Neural crest cell (in vitro differentiated cells): ENCODE measurements around the gene GSKIP. TPM values are rescaled to one million over a fixed set of nuclear protein-coding genes. Genes with fewer than 3 reads are reported as not detected.
A peak's percentile ranks its signal among the peaks of the same experiment; 100 is the strongest.

ENCODE experiments used
- DNase-seq: peaks from one replicate; pipeline ENCODE4 v3.0.0; 2021; ENCODE audit warnings: low read depth, mixed read lengths, low spot score
- H3K27ac Mint-ChIP-seq: one replicate; pipeline ENCODE4 v1.8.0; 2021; ENCODE audit warnings: mild to moderate bottlenecking, mixed read lengths; ENCODE audit not compliant: unreplicated experiment
- H3K27me3 Mint-ChIP-seq: 2 replicates; pipeline ENCODE4 v1.8.0; 2021; ENCODE audit warnings: low read depth, mild to moderate bottlenecking, mixed read lengths
- H3K36me3 Mint-ChIP-seq: 2 replicates; pipeline ENCODE4 v1.8.0; 2021; ENCODE audit warnings: low read depth, mild to moderate bottlenecking, mixed read lengths
- H3K4me1 Mint-ChIP-seq: 2 replicates; pipeline ENCODE4 v1.8.0; 2021; ENCODE audit warnings: mixed read lengths
- H3K4me3 Mint-ChIP-seq: one replicate; pipeline ENCODE4 v1.8.0; 2021; ENCODE audit warnings: mild to moderate bottlenecking, mixed read lengths
- H3K9me3 Mint-ChIP-seq: 2 replicates; pipeline ENCODE4 v1.8.0; 2021; ENCODE audit warnings: mixed read lengths
- CTCF ChIP-seq: fragments of 200-600 bp; sonication (generic); conservative IDR thresholded peaks from 2 replicates; pipeline ENCODE4 v1.5.0; 2021; ENCODE audit warnings: antibody characterized with exemption, mild to moderate bottlenecking
- total RNA-seq: library from RNA; stranded (reverse); gene quantifications from 2 replicates; pipeline ENCODE4 v1.2.1, GENCODE V29; 2021

The GSKIP gene
- total RNA-seq, 1 donor from 2014 or later, result 29.4 TPM

GRCh38 chr14:96380735-96381134, 17.4 kb downstream of the GSKIP start:
- no peaks in the 10 kb centered on the region for H3K27me3 Mint-ChIP-seq
- H3K9me3 Mint-ChIP-seq, result no peaks in the 10 kb centered on the region
- no peak for DNase-seq
- H3K27ac Mint-ChIP-seq, result no peak overlapping the region
- H3K4me1 Mint-ChIP-seq, result no peaks in the 10 kb centered on the region
- H3K4me3 Mint-ChIP-seq, result no peak overlapping the region
- H3K36me3 Mint-ChIP-seq, result peaks cover 3% of the 10 kb centered on the region
- TF ChIP-seq CTCF, result no peak

GRCh38 chr14:96383445-96383844, 20.1 kb downstream of the GSKIP start:
- Mint-ChIP-seq H3K27ac (no peak overlapping the region), H3K4me3 (no peak overlapping the region), H3K36me3 (no peaks in the 10 kb centered on the region), H3K4me1 (no peaks in the 10 kb centered on the region), H3K9me3 (no peaks in the 10 kb centered on the region), H3K27me3 (no peaks in the 10 kb centered on the region)
- TF ChIP-seq CTCF, result no peak
- no peak for DNase-seq

GRCh38 chr14:96384053-96384452, 20.7 kb downstream of the GSKIP start:
- no peak for DNase-seq
- no peak overlapping the region for H3K4me3 Mint-ChIP-seq
- H3K36me3 Mint-ChIP-seq, result no peaks in the 10 kb centered on the region
- no peaks in the 10 kb centered on the region for H3K9me3 Mint-ChIP-seq
- no peaks in the 10 kb centered on the region for H3K27me3 Mint-ChIP-seq
- H3K27ac Mint-ChIP-seq, result no peak overlapping the region
- no peak for TF ChIP-seq CTCF
- no peaks in the 10 kb centered on the region for H3K4me1 Mint-ChIP-seq

- Mint-ChIP-seq H3K9me3 (no peaks in the 10 kb centered on the region), H3K4me3 (no peak overlapping the region), H3K4me1 (no peaks in the 10 kb centered on the region), H3K27me3 (no peaks in the 10 kb centered on the region), H3K36me3 (no peaks in the 10 kb centered on the region), H3K27ac (no peak overlapping the region)
- DNase-seq, result no peak
- TF ChIP-seq CTCF, result no peak
These were observed 21.4 kb downstream of the GSKIP start for GRCh38 chr14:96384740-96385139.

GRCh38 chr14:96385385-96385784, 22.1 kb downstream of the GSKIP start:
- no peaks in the 10 kb centered on the region for H3K9me3 Mint-ChIP-seq
- H3K27me3 Mint-ChIP-seq, result peaks cover 6% of the 10 kb centered on the region
- no peak for TF ChIP-seq CTCF
- no peaks in the 10 kb centered on the region for H3K36me3 Mint-ChIP-seq
- no peaks in the 10 kb centered on the region for H3K4me1 Mint-ChIP-seq
- no peak overlapping the region for H3K4me3 Mint-ChIP-seq
- no peak for DNase-seq
- H3K27ac Mint-ChIP-seq, result no peak overlapping the region

- H3K27me3 Mint-ChIP-seq, result peaks cover 15% of the 10 kb centered on the region
- no peaks in the 10 kb centered on the region for H3K36me3 Mint-ChIP-seq
- no peaks in the 10 kb centered on the region for H3K9me3 Mint-ChIP-seq
- no peak for TF ChIP-seq CTCF
- DNase-seq, result no peak
- H3K4me3 Mint-ChIP-seq, result peak overlapping the region; percentile 91
- H3K27ac Mint-ChIP-seq, result no peak overlapping the region
- H3K4me1 Mint-ChIP-seq, result peaks cover 17% of the 10 kb centered on the region
These were observed 27.6 kb downstream of the GSKIP start for GRCh38 chr14:96390965-96391292.
